Endothelial cell of umbilical vein (primary cell): ENCODE measurements around the gene CPVL. TPM values are rescaled to one million over a fixed set of nuclear protein-coding genes. Genes with fewer than 3 reads are reported as not detected.

Experiments used
- BruUV-seq: library from RNA; stranded (reverse); fragments of 400-500 nt; replicated peaks from 2 replicates; lab custom pipeline; 2021; lab: Mats Ljungman, UMichigan
- CTCF ChIA-PET: fragments of 300-600, 350-600 bp; sonication (Branson Sonifier 250); formaldehyde crosslinking; loops from one replicate; lab custom pipeline; 2021; ENCODE audit warnings: antibody characterized with exemption, inconsistent platforms; lab: Charles Lee
- POLR2A ChIA-PET: fragments of 300-600, 350-600 bp; sonication (Branson Sonifier 250); formaldehyde crosslinking; loops from one replicate; lab custom pipeline; 2021; ENCODE audit warnings: antibody characterized with exemption, inconsistent platforms; lab: Charles Lee
- DNase-seq: peaks from one replicate; pipeline ENCODE4 v3.0.0-alpha.2; 2011; ENCODE audit warnings: low read depth, low spot score
- FAIRE-seq: peaks from 2 replicates; lab custom pipeline; 2011; peaks lifted over from hg19 to GRCh38; lab: Jason Lieb, UNC
- H2AFZ ChIP-seq: 2 replicates; pipeline ENCODE4 v1.6.0; 2012; ENCODE audit warnings: low read depth, low read length, control low read depth, inconsistent platforms
- H3K27ac ChIP-seq: 2 replicates; pipeline ENCODE4 v1.5.1; 2011; ENCODE audit warnings: low read depth, mild to moderate bottlenecking, control low read depth, low read length, moderate library complexity; ENCODE audit not compliant: insufficient read depth
- H3K27me3 ChIP-seq, 2 experiments: 2 replicates each; pipeline versions ENCODE4 v1.6.0 to v1.6.1; 2011; ENCODE audit warnings: low read length in 2 of 2, mixed read lengths in 1 of 2; ENCODE audit not compliant: control insufficient read depth in 2 of 2, insufficient read depth in 2 of 2
- H3K36me3 ChIP-seq, 2 experiments: 2 replicates in 1 of 2; 3 replicates in 1 of 2; pipeline ENCODE4 v1.5.1; 2011; ENCODE audit warnings: low read length in 2 of 2, mild to moderate bottlenecking in 1 of 2, moderate library complexity in 1 of 2; ENCODE audit not compliant: control insufficient read depth in 2 of 2, insufficient read depth in 2 of 2; ENCODE audit errors: extremely low read depth in 1 of 2
- H3K4me1 ChIP-seq: 3 replicates; pipeline ENCODE4 v1.5.1; 2011; ENCODE audit warnings: mild to moderate bottlenecking, low read length; ENCODE audit not compliant: control insufficient read depth, insufficient read depth; ENCODE audit errors: extremely low read depth
- H3K4me2 ChIP-seq: 2 replicates; pipeline ENCODE4 v1.6.1; 2011; ENCODE audit warnings: low read length, control low read depth, mixed read lengths; ENCODE audit not compliant: insufficient read depth
- H3K4me3 ChIP-seq, 3 experiments: fragments of 200-600 bp in 1 of 3; sonication (generic), shearing (Covaris generic) in 1 of 3; replicated peaks in 1 of 3; 2 replicates each; pipeline ENCODE4 v1.5.1; 2011 to 2016; ENCODE audit warnings: control low read depth in 3 of 3, low read length in 3 of 3, mild to moderate bottlenecking in 2 of 3, inconsistent platforms in 1 of 3, low read depth in 1 of 3, moderate library complexity in 1 of 3; ENCODE audit not compliant: insufficient read depth in 1 of 3
- H3K79me2 ChIP-seq: 2 replicates; pipeline ENCODE4 v1.6.0; 2012; ENCODE audit warnings: low read length, inconsistent platforms; ENCODE audit not compliant: control insufficient read depth, insufficient read depth
- H3K9ac ChIP-seq: replicated peaks from 2 replicates; pipeline ENCODE3; 2011; ENCODE audit warnings: low read length, control low read depth; ENCODE audit not compliant: insufficient read depth; ENCODE audit errors: extremely low read depth
- H3K9me1 ChIP-seq: replicated peaks from 3 replicates; pipeline ENCODE4 v1.6.0; 2011; ENCODE audit warnings: mild to moderate bottlenecking, low read length; ENCODE audit not compliant: control insufficient read depth, insufficient read depth; ENCODE audit errors: extremely low read depth
- H3K9me3 ChIP-seq: replicated peaks from 2 replicates; pipeline ENCODE4 v1.5.1; 2012; ENCODE audit warnings: low read length, inconsistent platforms; ENCODE audit not compliant: control insufficient read depth, insufficient read depth
- H4K20me1 ChIP-seq: replicated peaks from 2 replicates; pipeline ENCODE3; 2011; ENCODE audit warnings: mild to moderate bottlenecking, low read length; ENCODE audit not compliant: control insufficient read depth, insufficient read depth; ENCODE audit errors: extremely low read depth
- CTCF ChIP-seq, 2 donors: IDR thresholded peaks; 1 replicate in 1 of 2; 2 replicates in 1 of 2; pipeline ENCODE4 v1.5.1; 2011; ENCODE audit warnings: low read length in 2 of 2, mild to moderate bottlenecking in 2 of 2, moderate library complexity in 2 of 2, control low read depth in 1 of 2, inconsistent platforms in 1 of 2, low read depth in 1 of 2; ENCODE audit not compliant: insufficient read depth in 1 of 2; ENCODE audit errors: extremely low read depth in 1 of 2
- EZH2 ChIP-seq: IDR thresholded peaks from 2 replicates; pipeline ENCODE4 v1.6.1; 2012; ENCODE audit warnings: borderline replicate concordance, low read depth, mild to moderate bottlenecking, moderate library complexity, low read length, inconsistent platforms; ENCODE audit not compliant: severe bottlenecking
- FOS ChIP-seq: IDR thresholded peaks from 2 replicates; pipeline ENCODE4 v1.6.1; 2011; ENCODE audit warnings: mild to moderate bottlenecking, low read length, moderate library complexity, borderline replicate concordance; ENCODE audit not compliant: insufficient read depth
- GATA2 ChIP-seq: IDR thresholded peaks from 2 replicates; pipeline ENCODE4 v1.7.0; 2011; ENCODE audit warnings: low read depth, mild to moderate bottlenecking, moderate library complexity, mixed read lengths, low read length; ENCODE audit not compliant: insufficient read length, insufficient read depth
- JUN ChIP-seq: IDR thresholded peaks from 2 replicates; pipeline ENCODE4 v1.6.1; 2011; ENCODE audit warnings: borderline replicate concordance, low read depth; ENCODE audit not compliant: insufficient read length, insufficient read depth
- MAX ChIP-seq: IDR thresholded peaks from 2 replicates; pipeline ENCODE4 v1.6.1; 2011; ENCODE audit not compliant: insufficient read depth, insufficient read length
- MYC ChIP-seq: IDR thresholded peaks from one replicate; pipeline ENCODE4 v1.6.1; 2011; ENCODE audit warnings: mild to moderate bottlenecking, low read depth, low read length
- POLR2A ChIP-seq: IDR thresholded peaks from 2 replicates; pipeline ENCODE4 v1.6.1; 2012; ENCODE audit warnings: low read depth, mild to moderate bottlenecking, control low read depth, low read length
- POLR2AphosphoS5 ChIP-seq: IDR thresholded peaks from 2 replicates; pipeline ENCODE4 v1.6.1; 2012; ENCODE audit warnings: low read depth, mild to moderate bottlenecking, control low read depth, low read length, moderate library complexity; ENCODE audit not compliant: insufficient read depth
- dilution Hi-C: fragments of 300-500 bp; cut with MboI; formaldehyde crosslinking; loops from one replicate; pipeline ENCODE4 v1.15.0; 2019; ENCODE audit warnings: low sequenced_read_pairs; ENCODE audit not compliant: extremely low pct_ligation_motif_present
- intact Hi-C: fragments of 100-400 bp; cut with micrococcal nuclease; formaldehyde crosslinking; loops from one replicate; pipeline ENCODE4 v1.10.0; 2022
- polyA plus RNA-seq, 4 experiments: library from polyadenylated mRNA; depleted of rRNA in 3 of 4; stranded (reverse) in 3 of 4; unstranded in 1 of 4; fragments of >200 nt; gene quantifications; 2 replicates each; pipeline versions ENCODE4 v1.2.1 to v1.2.3, GENCODE V29; 2011 to 2012; ENCODE audit warnings: missing spikeins in 1 of 4
- total RNA-seq: library from RNA; stranded (reverse); gene quantifications from 2 replicates; pipeline ENCODE4 v1.2.3, GENCODE V29; 2021

The CPVL gene
- total and polyA plus RNA-seq, 2 donors (not counting 3 experiments of a cell fraction or from before 2014, with no cell fraction given) = 0.14 TPM; not detected in 1

- no peak for FAIRE-seq
- CTCF ChIA-PET = no interaction called here
These were observed 145.6 kb downstream of the CPVL start for GRCh38 chr7:29000717-29001076.

More at GRCh38 chr7:29000717-29001076, 145.6 kb downstream of the CPVL start:
- intact Hi-C loops (no loop called here), dilution Hi-C loops (no loop called here)
- no peak overlapping the region for H3K27ac ChIP-seq
- DNase-seq = no peak
- peaks cover 2% of the 10 kb centered on the region for H3K4me1 ChIP-seq
- no peaks in the 10 kb centered on the region for H3K79me2 ChIP-seq
- H2AFZ ChIP-seq = no peak overlapping the region
- TF ChIP-seq MAX = no peak
- no peak for TF ChIP-seq JUN
- TF ChIP-seq EZH2 = no peak
- no peak for TF ChIP-seq FOS
- no peak for TF ChIP-seq GATA2
- no peak for TF ChIP-seq CTCF (IDR thresholded peaks at IDR 0.05; ENCODE audit: extremely low read depth in 1 of 2, insufficient read depth in 1 of 2, low read depth in 1 of 2, low read length in 2 of 2)
- no peak for TF ChIP-seq POLR2AphosphoS5
- no peak for TF ChIP-seq POLR2A
- no peak for TF ChIP-seq MYC
- no peaks in the 10 kb centered on the region for H3K9me3 ChIP-seq
- no TSS peak for BruUV-seq
- no peaks in the 10 kb centered on the region for H3K9me1 ChIP-seq
- H3K36me3 ChIP-seq = no peaks in the 10 kb centered on the region
- H3K4me3 ChIP-seq = no peak overlapping the region
- no peak overlapping the region for H3K9ac ChIP-seq
- H3K27me3 ChIP-seq = peaks cover 15 to 18% of the 10 kb centered on the region in 2 experiments
- H4K20me1 ChIP-seq = no peaks in the 10 kb centered on the region
- H3K4me2 ChIP-seq = no peak overlapping the region
- POLR2A ChIA-PET = no interaction called here
